Femur (tissue), 1 donor: ENCODE measurements around the gene SPATA31C2.
"Not testable (repeated sequence)": the region's sequence is repeated elsewhere in the genome, so short reads cannot be mapped to it uniquely, and the experiment has no call there.

Experiments
- DNase-seq: peaks from one replicate; pipeline ENCODE4 v3.0.0-alpha.2; 2017

The SPATA31C2 gene

GRCh38 chr9:88138375-88138774 is at the start of gene SPATA31C2:
Gene SPATA31C2 (minus strand): TSS chr9:88138475. CDS start chr9:88138446, 29 bp downstream.
- not testable (repeated sequence) for DNase-seq

- DNase-seq = no peak
These were observed 49.4 kb upstream of the SPATA31C2 start for GRCh38 chr9:88187631-88188030.

GRCh38 chr9:88186495-88187110 is 48.3 kb upstream of the SPATA31C2 start:
- DNase-seq = no peak

- DNase-seq = no peak
These were observed 46.7 kb upstream of the SPATA31C2 start for GRCh38 chr9:88184976-88185375.

- DNase-seq = no peak
These were observed 45.7 kb upstream of the SPATA31C2 start for GRCh38 chr9:88183798-88184495.

- DNase-seq = no peak
These were observed 44.2 kb upstream of the SPATA31C2 start for GRCh38 chr9:88182501-88182900.

- no peak for DNase-seq
These were observed 41.9 kb upstream of the SPATA31C2 start for GRCh38 chr9:88180081-88180765.

GRCh38 chr9:88179062-88179521 is 40.8 kb upstream of the SPATA31C2 start:
- no peak for DNase-seq

- DNase-seq = no peak
These were observed 40.4 kb upstream of the SPATA31C2 start for GRCh38 chr9:88178641-88179040.

GRCh38 chr9:88177371-88177770 is 39.1 kb upstream of the SPATA31C2 start:
- DNase-seq = no peak

- no peak for DNase-seq
These were observed 36.0 kb upstream of the SPATA31C2 start for GRCh38 chr9:88174324-88174723.

- peak; percentile 56 for DNase-seq
These were observed 35.2 kb upstream of the SPATA31C2 start for GRCh38 chr9:88173378-88173999.

- no peak for DNase-seq
These were observed 31.4 kb upstream of the SPATA31C2 start for GRCh38 chr9:88169700-88170099.

GRCh38 chr9:88168564-88168963 is 30.3 kb upstream of the SPATA31C2 start:
- DNase-seq = no peak

- DNase-seq = no peak
These were observed 28.4 kb upstream of the SPATA31C2 start for GRCh38 chr9:88166660-88167059.

- no peak for DNase-seq
These were observed 26.6 kb upstream of the SPATA31C2 start for GRCh38 chr9:88164850-88165249.

GRCh38 chr9:88161144-88161543 is 22.9 kb upstream of the SPATA31C2 start:
- DNase-seq = no peak

- no peak for DNase-seq
These were observed 5.8 kb upstream of the SPATA31C2 start for GRCh38 chr9:88143957-88144625.

- DNase-seq = no peak
These were observed 4.9 kb upstream of the SPATA31C2 start for GRCh38 chr9:88143179-88143578.

GRCh38 chr9:88133552-88133951 is 4.7 kb downstream of the SPATA31C2 start:
- DNase-seq = not testable (repeated sequence)

- DNase-seq = not testable (repeated sequence)
These were observed 8.7 kb downstream of the SPATA31C2 start for GRCh38 chr9:88129556-88129955.

GRCh38 chr9:88127700-88128300 is 10.5 kb downstream of the SPATA31C2 start:
- DNase-seq = not testable (repeated sequence)
